Adipocyte (in vitro differentiated cells): ENCODE measurements around the gene RNU1-2.
"Not testable (repeated sequence)": the region's sequence is repeated elsewhere in the genome, so short reads cannot be mapped to it uniquely, and the experiment has no call there.

Experiments used
- DNase-seq: peaks from one replicate; pipeline ENCODE4 v3.0.0-alpha.2; 2015; ENCODE audit warnings: low read depth
- H3K27me3 ChIP-seq: replicated peaks from 2 replicates; pipeline ENCODE4 v1.7.0; 2013; ENCODE audit warnings: mild to moderate bottlenecking, low read length, moderate library complexity; ENCODE audit not compliant: control insufficient read depth, insufficient read depth
- H3K36me3 ChIP-seq: 2 replicates; pipeline ENCODE4 v1.7.0; 2013; ENCODE audit warnings: low read length, mild to moderate bottlenecking, moderate library complexity; ENCODE audit not compliant: control insufficient read depth, insufficient read depth, severe bottlenecking
- H3K4me1 ChIP-seq: 2 replicates; pipeline ENCODE4 v1.7.0; 2013; ENCODE audit warnings: mild to moderate bottlenecking, low read length, moderate library complexity; ENCODE audit not compliant: control insufficient read depth, insufficient read depth
- H3K4me3 ChIP-seq: 2 replicates; pipeline ENCODE4 v1.7.0; 2013; ENCODE audit warnings: mild to moderate bottlenecking, low read length, moderate library complexity
- H3K9ac ChIP-seq: 2 replicates; pipeline ENCODE4 v1.7.0; 2013; ENCODE audit warnings: mild to moderate bottlenecking, low read length, moderate library complexity
- H3K9me3 ChIP-seq: 2 replicates; pipeline ENCODE4 v1.7.0; 2013; ENCODE audit warnings: mild to moderate bottlenecking, low read length, moderate library complexity; ENCODE audit not compliant: control insufficient read depth

The RNU1-2 gene

DNA sequence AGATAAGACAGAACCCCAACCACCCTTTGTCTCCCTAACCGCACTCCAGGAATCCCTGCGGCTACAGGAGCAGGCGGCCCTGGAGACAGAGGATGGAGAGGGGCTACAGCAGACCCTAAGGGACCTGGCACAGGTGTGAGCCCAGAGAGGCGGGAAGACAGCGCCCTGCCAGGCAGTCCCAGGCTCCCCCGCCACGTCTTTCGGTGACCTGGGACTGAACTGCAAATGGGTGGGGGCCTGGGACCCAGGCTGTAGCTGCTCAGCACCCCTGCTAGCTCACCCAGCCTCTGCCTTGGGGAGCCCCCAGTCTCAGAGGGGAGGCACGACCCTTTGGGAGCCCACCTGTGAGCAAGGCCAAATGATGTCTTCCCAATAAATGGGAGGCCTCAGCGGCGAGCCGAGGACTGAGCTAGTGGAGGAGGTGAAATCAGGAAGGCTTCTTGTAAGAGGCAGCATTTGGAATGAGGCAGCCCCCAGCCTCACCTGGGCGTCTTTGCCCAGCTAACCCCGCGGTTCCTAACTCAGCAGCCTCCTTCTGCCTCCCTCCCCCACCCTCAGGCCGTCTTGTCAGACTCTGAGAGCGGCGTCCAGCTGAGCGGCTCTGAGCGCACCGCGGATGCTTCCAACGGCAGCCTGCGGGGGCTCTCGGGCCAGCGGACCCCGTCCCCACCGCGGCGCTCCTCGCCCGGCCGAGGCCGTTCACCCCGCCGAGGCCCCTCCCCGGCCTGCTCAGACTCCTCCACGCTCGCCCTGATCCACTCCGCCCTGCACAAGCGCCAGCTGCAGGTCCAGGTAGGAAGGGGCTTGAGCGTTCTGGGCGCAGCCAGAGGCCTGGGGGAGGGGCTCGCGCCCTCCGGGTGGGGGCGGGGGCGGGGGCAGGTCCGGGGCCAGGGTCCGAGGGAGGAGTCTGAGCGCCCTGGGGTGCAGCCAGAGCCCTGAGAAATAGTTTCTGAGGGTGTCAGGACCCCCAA is 42.9 kb downstream of the RNU1-2 start:
- DNase-seq: no peak
- H3K27me3 ChIP-seq: no peaks in the 10 kb centered on the region
- no peaks in the 10 kb centered on the region for H3K4me1 ChIP-seq
- no peak overlapping the region for H3K4me3 ChIP-seq
- H3K9ac ChIP-seq: no peak overlapping the region
- H3K9me3 ChIP-seq: no peaks in the 10 kb centered on the region
- H3K36me3 ChIP-seq: peaks cover 5% of the 10 kb centered on the region

DNA sequence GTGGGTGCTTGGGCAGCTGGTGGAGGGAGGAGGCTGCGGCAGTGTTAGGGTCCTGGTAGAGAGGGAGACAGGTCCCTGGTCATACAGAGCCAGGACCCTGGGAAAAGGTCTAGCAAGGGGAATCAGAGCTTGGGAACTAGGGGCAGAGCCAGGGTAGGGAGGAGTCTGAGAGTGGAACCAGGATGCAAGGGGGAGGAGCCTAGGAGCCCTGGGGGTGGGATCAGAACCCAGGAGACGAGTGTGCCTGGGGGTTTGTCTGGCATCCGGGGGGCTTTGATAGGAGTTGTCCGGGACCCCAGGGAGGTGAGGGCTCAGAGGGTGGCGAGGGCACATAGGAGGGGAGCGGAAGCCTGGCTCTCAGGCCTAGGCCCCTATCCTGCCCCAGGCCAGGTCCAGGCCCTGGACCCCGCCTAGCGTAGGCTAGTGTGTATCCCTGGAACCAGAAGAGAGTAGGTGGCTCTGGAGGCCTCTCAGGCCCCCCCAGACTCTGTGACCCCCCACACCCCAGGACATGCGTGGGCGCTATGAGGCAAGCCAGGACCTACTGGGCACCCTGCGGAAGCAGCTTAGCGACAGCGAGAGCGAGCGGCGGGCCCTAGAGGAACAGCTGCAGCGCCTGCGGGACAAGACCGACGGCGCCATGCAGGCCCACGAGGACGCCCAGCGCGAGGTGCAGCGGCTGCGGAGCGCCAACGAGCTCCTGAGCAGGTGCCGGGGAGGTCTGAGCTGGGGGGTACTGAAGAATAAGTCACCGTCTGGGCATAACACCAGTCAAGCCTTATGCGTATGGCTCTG is 43.8 kb downstream of the RNU1-2 start:
- not testable (repeated sequence) for H3K27me3 ChIP-seq, H3K4me3 ChIP-seq, DNase-seq, H3K9ac ChIP-seq, H3K4me1 ChIP-seq, H3K9me3 ChIP-seq, H3K36me3 ChIP-seq

DNA sequence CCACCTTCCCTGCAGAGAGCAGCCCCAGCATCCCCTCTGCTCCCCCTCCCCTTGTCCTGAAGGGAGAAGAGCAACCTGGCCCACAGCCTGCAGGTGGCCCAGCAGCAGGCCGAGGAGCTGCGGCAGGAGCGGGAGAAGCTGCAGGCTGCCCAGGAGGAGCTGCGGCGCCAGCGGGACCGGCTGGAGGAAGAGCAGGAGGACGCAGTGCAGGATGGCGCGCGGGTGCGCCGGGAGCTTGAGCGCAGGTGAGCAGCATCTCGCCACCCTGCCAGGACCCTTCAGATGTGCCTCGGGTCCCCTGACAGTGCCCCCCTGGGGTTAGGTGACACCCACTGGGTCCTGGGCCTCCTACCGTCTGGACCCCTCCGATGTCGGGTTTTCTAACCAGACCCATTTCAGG is 48.3 kb downstream of the RNU1-2 start:
- H3K27me3 ChIP-seq: no peaks in the 10 kb centered on the region
- no peaks in the 10 kb centered on the region for H3K4me1 ChIP-seq
- no peaks in the 10 kb centered on the region for H3K36me3 ChIP-seq
- no peak for DNase-seq
- H3K9me3 ChIP-seq: no peaks in the 10 kb centered on the region
- H3K9ac ChIP-seq: no peak overlapping the region
- no peak overlapping the region for H3K4me3 ChIP-seq

DNA sequence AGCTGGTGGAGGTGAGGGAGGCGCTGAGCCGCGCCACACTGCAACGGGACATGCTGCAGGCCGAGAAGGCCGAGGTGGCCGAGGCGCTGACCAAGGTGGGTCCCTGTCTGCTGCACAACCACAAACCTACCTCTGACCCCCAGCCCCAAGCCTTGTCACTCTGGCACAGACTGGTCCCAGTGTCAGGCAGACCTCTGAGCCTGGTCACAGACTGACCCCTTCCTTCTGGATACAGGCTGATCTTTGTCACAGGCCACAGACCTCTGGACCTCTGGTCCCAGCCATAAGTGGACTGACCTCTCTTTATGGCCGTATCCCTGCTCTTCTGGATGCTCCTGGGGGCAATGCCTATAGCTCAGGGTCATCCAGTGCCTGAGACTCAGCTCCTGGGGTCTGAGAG is 49.7 kb downstream of the RNU1-2 start:
- not testable (repeated sequence) for H3K4me3 ChIP-seq, H3K36me3 ChIP-seq, H3K9me3 ChIP-seq, DNase-seq, H3K4me1 ChIP-seq, H3K9ac ChIP-seq, H3K27me3 ChIP-seq
